Measurements from ENCODE around the gene TNFRSF12A. TPM values are rescaled to one million over a fixed set of nuclear protein-coding genes. Genes with fewer than 3 reads are reported as not detected.

TNFRSF12A gene
- polyA plus RNA-seq, 1 donor (not counting 4 experiments of a cell fraction or from before 2014, with no cell fraction given), result 147 TPM

DNA sequence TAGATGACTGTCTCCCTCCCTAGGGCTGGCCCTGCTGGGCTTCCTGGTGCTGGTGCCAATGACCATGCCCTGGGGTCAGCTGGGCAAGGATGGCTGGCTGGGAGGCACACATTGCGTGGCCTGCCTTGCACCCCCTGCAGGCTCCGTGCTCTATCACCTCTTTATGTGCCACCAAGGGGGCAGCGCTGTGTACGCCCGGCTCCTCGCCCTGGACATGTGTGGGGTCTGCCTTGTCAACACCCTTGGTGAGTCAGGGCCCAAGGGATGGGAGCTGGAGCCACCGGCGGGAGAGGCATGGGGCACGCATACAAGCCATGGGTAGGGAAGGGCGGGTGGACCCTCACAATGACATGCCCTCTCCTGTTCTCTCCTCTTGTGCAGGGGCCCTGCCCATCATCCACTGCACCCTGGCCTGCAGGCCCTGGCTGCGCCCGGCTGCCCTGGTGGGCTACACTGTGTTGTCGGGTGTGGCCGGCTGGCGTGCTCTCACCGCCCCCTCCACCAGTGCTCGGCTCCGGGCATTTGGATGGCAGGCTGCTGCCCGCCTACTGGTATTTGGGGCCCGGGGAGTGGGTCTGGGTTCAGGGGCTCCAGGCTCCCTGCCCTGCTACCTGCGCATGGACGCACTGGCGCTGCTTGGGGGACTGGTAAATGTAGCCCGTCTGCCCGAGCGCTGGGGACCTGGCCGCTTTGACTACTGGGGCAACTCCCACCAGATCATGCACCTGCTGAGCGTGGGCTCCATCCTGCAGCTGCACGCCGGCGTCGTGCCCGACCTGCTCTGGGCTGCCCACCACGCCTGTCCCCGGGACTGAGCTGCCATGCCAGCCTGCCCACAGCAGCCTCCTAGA, 48.8 kb upstream of the TNFRSF12A start:
- dilution Hi-C loops (cut with MboI; ENCODE audit: extremely low pct_ligation_motif_present, low sequenced_read_pairs), result no loop called here
- H3K9ac ChIP-seq (ENCODE audit: control insufficient read depth, extremely low read depth, insufficient read depth, low read length), result no peak overlapping the region
- TF ChIP-seq EZH2 (IDR thresholded peaks at IDR 0.05; ENCODE audit: low read length) (no peak), CTCF (optimal IDR thresholded peaks at IDR 0.05 in 1 of 3, IDR thresholded peaks at IDR 0.05 in 1 of 3, conservative IDR thresholded peaks at IDR 0.05 in 1 of 3; ENCODE audit: extremely low read depth in 1 of 3, insufficient read depth in 2 of 3, low read length in 3 of 3) (no peak)
- peaks cover 1 to 17% of the 10 kb centered on the region in 2 experiments for H3K36me3 ChIP-seq (ENCODE audit: control insufficient read depth in 2 of 2, extremely low read depth in 1 of 2, insufficient read depth in 2 of 2, low read length in 2 of 2)
- peaks cover 11% of the 10 kb centered on the region for H3K79me2 ChIP-seq (ENCODE audit: control insufficient read depth, insufficient read depth, low read length)
- H3K4me1 ChIP-seq (ENCODE audit: control insufficient read depth, extremely low read depth, insufficient read depth, low read length), result peaks cover 18% of the 10 kb centered on the region
- FAIRE-seq (no peak), DNase-seq (ENCODE audit: low read depth, low spot score) (no peak)
- peak overlapping the region; percentile 85 for H3K4me2 ChIP-seq (ENCODE audit: control insufficient read depth, extremely low read depth, insufficient read depth, low read depth, low read length)
- no peak overlapping the region for H3K27ac ChIP-seq (ENCODE audit: control insufficient read depth, insufficient read depth, low read length)
- no peak overlapping the region for H2AFZ ChIP-seq (ENCODE audit: control insufficient read depth, low read length)
- no peaks in the 10 kb centered on the region for H3K27me3 ChIP-seq (ENCODE audit: control insufficient read depth, extremely low read depth, insufficient read depth, low read length)
- peaks cover 9% of the 10 kb centered on the region for H4K20me1 ChIP-seq (ENCODE audit: control insufficient read depth, extremely low read depth, insufficient read depth, low read length)
- H3K9me1 ChIP-seq (ENCODE audit: control insufficient read depth, extremely low read depth, insufficient read depth, low read length), result peaks cover 2% of the 10 kb centered on the region
- no peaks in the 10 kb centered on the region for H3K9me3 ChIP-seq (ENCODE audit: control insufficient read depth, low read depth, low read length)
- H3K4me3 ChIP-seq (ENCODE audit: control insufficient read depth in 2 of 3, extremely low read depth in 1 of 3, insufficient read depth in 2 of 3, low read depth in 1 of 3, low read length in 3 of 3), result no peak overlapping the region

GRCh38 chr16:2971985-2972784, 48.0 kb upstream of the TNFRSF12A start:
- Histone ChIP-seq H3K79me2 (ENCODE audit: control insufficient read depth, insufficient read depth, low read length) (peaks cover 11% of the 10 kb centered on the region), H3K9ac (ENCODE audit: control insufficient read depth, extremely low read depth, insufficient read depth, low read length) (no peak overlapping the region), H3K9me3 (ENCODE audit: control insufficient read depth, low read depth, low read length) (no peaks in the 10 kb centered on the region), H2AFZ (ENCODE audit: control insufficient read depth, low read length) (no peak overlapping the region), H3K4me2 (ENCODE audit: control insufficient read depth, extremely low read depth, insufficient read depth, low read depth, low read length) (no peak overlapping the region), H3K27me3 (ENCODE audit: control insufficient read depth, extremely low read depth, insufficient read depth, low read length) (no peaks in the 10 kb centered on the region), H3K27ac (ENCODE audit: control insufficient read depth, insufficient read depth, low read length) (no peak overlapping the region), H3K4me3 (ENCODE audit: control insufficient read depth in 2 of 3, extremely low read depth in 1 of 3, insufficient read depth in 2 of 3, low read depth in 1 of 3, low read length in 3 of 3) (no peak overlapping the region), H3K36me3 (ENCODE audit: control insufficient read depth in 2 of 2, extremely low read depth in 1 of 2, insufficient read depth in 2 of 2, low read length in 2 of 2) (peaks cover 1 to 17% of the 10 kb centered on the region in 2 experiments), H4K20me1 (ENCODE audit: control insufficient read depth, extremely low read depth, insufficient read depth, low read length) (peaks cover 9% of the 10 kb centered on the region), H3K9me1 (ENCODE audit: control insufficient read depth, extremely low read depth, insufficient read depth, low read length) (peaks cover 2% of the 10 kb centered on the region), H3K4me1 (ENCODE audit: control insufficient read depth, extremely low read depth, insufficient read depth, low read length) (peaks cover 18% of the 10 kb centered on the region)
- no peak for FAIRE-seq
- dilution Hi-C loops (cut with MboI; ENCODE audit: extremely low pct_ligation_motif_present, low sequenced_read_pairs), result no loop called here
- TF ChIP-seq EZH2 (IDR thresholded peaks at IDR 0.05; ENCODE audit: low read length), result no peak
- no peak for TF ChIP-seq CTCF (optimal IDR thresholded peaks at IDR 0.05 in 1 of 3, IDR thresholded peaks at IDR 0.05 in 1 of 3, conservative IDR thresholded peaks at IDR 0.05 in 1 of 3; ENCODE audit: extremely low read depth in 1 of 3, insufficient read depth in 2 of 3, low read length in 3 of 3)
- DNase-seq (ENCODE audit: low read depth, low spot score), result no peak
